ENCODE results near the gene PLIN4. TPM values are rescaled to one million over a fixed set of nuclear protein-coding genes. Genes with fewer than 3 reads are reported as not detected.

The PLIN4 gene
- total RNA-seq, 1 donor from 2014 or later, result not detected

- no peak for DNase-seq (ENCODE audit: extremely low spot score, unreplicated experiment)
- Mint-ChIP-seq H3K4me3 (ENCODE audit: unreplicated experiment) (no peak overlapping the region), H3K27ac (ENCODE audit: unreplicated experiment) (no peak overlapping the region), H3K36me3 (ENCODE audit: unreplicated experiment) (peaks cover 5% of the 10 kb centered on the region), H3K4me1 (ENCODE audit: unreplicated experiment) (peaks cover 4% of the 10 kb centered on the region), H3K27me3 (ENCODE audit: unreplicated experiment) (no peaks in the 10 kb centered on the region), H3K9me3 (ENCODE audit: unreplicated experiment) (no peaks in the 10 kb centered on the region)
- TF ChIP-seq CTCF (IDR thresholded peaks at IDR 0.05), result no peak
Observed at GRCh38 chr19:4510435-4511255, 7.6 kb downstream of the PLIN4 start.

GRCh38 chr19:4508698-4509097, 9.6 kb downstream of the PLIN4 start:
- peaks cover 4% of the 10 kb centered on the region for H3K4me1 Mint-ChIP-seq (ENCODE audit: unreplicated experiment)

GRCh38 chr19:4507804-4508203, 10.5 kb downstream of the PLIN4 start:
- Mint-ChIP-seq H3K27me3 (ENCODE audit: unreplicated experiment) (no peaks in the 10 kb centered on the region), H3K4me1 (ENCODE audit: unreplicated experiment) (peaks cover 4% of the 10 kb centered on the region), H3K27ac (ENCODE audit: unreplicated experiment) (no peak overlapping the region), H3K9me3 (ENCODE audit: unreplicated experiment) (no peaks in the 10 kb centered on the region), H3K4me3 (ENCODE audit: unreplicated experiment) (no peak overlapping the region), H3K36me3 (ENCODE audit: unreplicated experiment) (peaks cover 8% of the 10 kb centered on the region)
- DNase-seq (ENCODE audit: extremely low spot score, unreplicated experiment), result peak; percentile 83
- TF ChIP-seq CTCF (IDR thresholded peaks at IDR 0.05), result no peak

More at GRCh38 chr19:4508698-4509097, 9.6 kb downstream of the PLIN4 start:
- Mint-ChIP-seq H3K4me3 (ENCODE audit: unreplicated experiment) (no peak overlapping the region), H3K9me3 (ENCODE audit: unreplicated experiment) (no peaks in the 10 kb centered on the region), H3K27ac (ENCODE audit: unreplicated experiment) (no peak overlapping the region), H3K36me3 (ENCODE audit: unreplicated experiment) (peaks cover 8% of the 10 kb centered on the region), H3K27me3 (ENCODE audit: unreplicated experiment) (no peaks in the 10 kb centered on the region)
- no peak for TF ChIP-seq CTCF (IDR thresholded peaks at IDR 0.05)
- DNase-seq (ENCODE audit: extremely low spot score, unreplicated experiment), result no peak

- H3K27me3 Mint-ChIP-seq (ENCODE audit: unreplicated experiment), result no peaks in the 10 kb centered on the region
- DNase-seq (ENCODE audit: extremely low spot score, unreplicated experiment), result peak; percentile 83
- H3K36me3 Mint-ChIP-seq (ENCODE audit: unreplicated experiment), result peaks cover 8% of the 10 kb centered on the region
- H3K9me3 Mint-ChIP-seq (ENCODE audit: unreplicated experiment), result no peaks in the 10 kb centered on the region
- no peak overlapping the region for H3K4me3 Mint-ChIP-seq (ENCODE audit: unreplicated experiment)
- peaks cover 4% of the 10 kb centered on the region for H3K4me1 Mint-ChIP-seq (ENCODE audit: unreplicated experiment)
- no peak for TF ChIP-seq CTCF (IDR thresholded peaks at IDR 0.05)
- H3K27ac Mint-ChIP-seq (ENCODE audit: unreplicated experiment), result no peak overlapping the region
Observed at GRCh38 chr19:4507150-4507452, 11.2 kb downstream of the PLIN4 start.

- no peak overlapping the region for H3K27ac Mint-ChIP-seq (ENCODE audit: unreplicated experiment)
- peaks cover 8% of the 10 kb centered on the region for H3K36me3 Mint-ChIP-seq (ENCODE audit: unreplicated experiment)
- no peak overlapping the region for H3K4me3 Mint-ChIP-seq (ENCODE audit: unreplicated experiment)
- peaks cover 4% of the 10 kb centered on the region for H3K4me1 Mint-ChIP-seq (ENCODE audit: unreplicated experiment)
- TF ChIP-seq CTCF (IDR thresholded peaks at IDR 0.05), result no peak
- H3K27me3 Mint-ChIP-seq (ENCODE audit: unreplicated experiment), result no peaks in the 10 kb centered on the region
- H3K9me3 Mint-ChIP-seq (ENCODE audit: unreplicated experiment), result no peaks in the 10 kb centered on the region
- DNase-seq (ENCODE audit: extremely low spot score, unreplicated experiment), result no peak
Observed at GRCh38 chr19:4506449-4507149, 11.7 kb downstream of the PLIN4 start.

Measured in osteocyte (in vitro differentiated cells).